ENCODE data around the gene ATG10. TPM values are rescaled to one million over a fixed set of nuclear protein-coding genes. Genes with fewer than 3 reads are reported as not detected.

ATG10 gene
- total RNA-seq, 6 experiments from 2014 or later = 3.7 to 4.8 (median 4.4) TPM

DNA sequence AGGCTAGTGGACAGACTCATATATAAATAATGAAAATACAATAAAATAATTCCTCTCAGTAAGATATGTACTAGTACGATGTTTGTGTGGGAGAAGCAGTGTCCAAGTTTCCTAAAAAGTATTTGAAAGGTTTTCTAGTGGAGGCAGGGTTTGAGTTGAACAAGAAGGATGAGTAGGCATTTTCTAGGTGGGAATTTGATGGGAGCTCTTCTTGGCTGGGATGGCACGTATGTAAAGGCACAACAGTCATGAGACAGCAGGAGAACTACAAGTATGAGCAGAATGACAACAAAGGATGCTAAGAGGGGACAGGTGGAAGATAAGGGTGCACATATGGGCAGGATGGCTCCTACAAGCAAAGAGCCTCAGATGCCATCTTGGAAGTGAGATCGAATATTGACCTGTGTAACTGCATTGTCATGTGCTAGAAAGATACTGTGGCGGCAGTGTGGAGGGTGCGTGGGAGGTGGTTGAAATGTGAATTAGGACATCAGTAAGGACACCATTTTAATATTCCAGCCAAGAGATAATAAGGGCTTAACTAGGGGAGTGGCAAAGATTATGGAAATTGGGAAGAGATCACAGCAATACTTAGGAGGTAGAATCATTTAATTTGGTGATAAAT lies 170.5 kb downstream of the ATG10 start:
- Mint-ChIP-seq H3K9me3 (no peaks in the 10 kb centered on the region; the same call in 1 of the 2 replicates), H3K27me3 (ENCODE audit: insufficient read depth) (no peaks in the 10 kb centered on the region), H3K4me1 (ENCODE audit: low read depth) (no peaks in the 10 kb centered on the region), H3K27ac (no peak overlapping the region), H3K4me3 (no peak overlapping the region), H3K36me3 (ENCODE audit: low read depth) (no peaks in the 10 kb centered on the region)
- TF ChIP-seq, protein P1, sequence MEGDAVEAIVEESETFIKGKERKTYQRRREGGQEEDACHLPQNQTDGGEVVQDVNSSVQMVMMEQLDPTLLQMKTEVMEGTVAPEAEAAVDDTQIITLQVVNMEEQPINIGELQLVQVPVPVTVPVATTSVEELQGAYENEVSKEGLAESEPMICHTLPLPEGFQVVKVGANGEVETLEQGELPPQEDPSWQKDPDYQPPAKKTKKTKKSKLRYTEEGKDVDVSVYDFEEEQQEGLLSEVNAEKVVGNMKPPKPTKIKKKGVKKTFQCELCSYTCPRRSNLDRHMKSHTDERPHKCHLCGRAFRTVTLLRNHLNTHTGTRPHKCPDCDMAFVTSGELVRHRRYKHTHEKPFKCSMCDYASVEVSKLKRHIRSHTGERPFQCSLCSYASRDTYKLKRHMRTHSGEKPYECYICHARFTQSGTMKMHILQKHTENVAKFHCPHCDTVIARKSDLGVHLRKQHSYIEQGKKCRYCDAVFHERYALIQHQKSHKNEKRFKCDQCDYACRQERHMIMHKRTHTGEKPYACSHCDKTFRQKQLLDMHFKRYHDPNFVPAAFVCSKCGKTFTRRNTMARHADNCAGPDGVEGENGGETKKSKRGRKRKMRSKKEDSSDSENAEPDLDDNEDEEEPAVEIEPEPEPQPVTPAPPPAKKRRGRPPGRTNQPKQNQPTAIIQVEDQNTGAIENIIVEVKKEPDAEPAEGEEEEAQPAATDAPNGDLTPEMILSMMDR (IDR thresholded peaks at IDR 0.05) = no peak
- DNase-seq = no peak

DNA sequence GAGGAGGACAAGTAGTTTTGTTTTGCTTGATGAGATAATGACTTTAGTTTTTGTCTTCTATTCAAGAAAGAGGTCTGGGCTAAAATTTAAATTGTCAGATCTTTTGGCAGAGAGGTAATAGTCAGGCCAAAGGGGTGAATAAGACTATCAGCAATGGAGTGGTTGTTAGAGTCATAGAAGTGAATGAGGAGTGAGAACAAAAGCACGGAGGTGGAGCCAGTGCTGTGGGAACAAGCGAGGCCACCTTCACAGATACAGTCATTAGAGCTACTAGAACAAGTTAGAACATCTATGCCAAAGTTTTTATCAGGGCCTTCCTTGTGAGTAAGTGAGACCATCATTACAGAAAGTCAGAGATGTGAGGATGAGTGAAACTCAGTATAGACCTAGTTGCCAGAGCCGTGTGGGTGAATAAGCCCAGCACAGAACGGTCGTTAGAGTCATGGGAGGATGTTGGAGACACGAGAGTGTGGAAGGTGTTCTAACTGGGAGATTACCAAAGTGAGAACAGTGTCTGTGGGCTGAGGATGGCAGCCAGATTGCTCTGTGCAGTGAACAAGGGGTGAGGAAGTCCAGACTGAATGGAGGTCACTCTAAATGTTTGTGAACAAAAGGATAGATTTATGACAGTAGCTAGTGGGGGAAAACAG lies 171.2 kb downstream of the ATG10 start:
- H3K9me3 Mint-ChIP-seq = no peaks in the 10 kb centered on the region; the same call in 1 of the 2 replicates
- H3K4me1 Mint-ChIP-seq (ENCODE audit: low read depth) = peaks cover under 1% of the 10 kb centered on the region
- DNase-seq = no peak
- TF ChIP-seq, protein P1 (IDR thresholded peaks at IDR 0.05) = no peak
- no peaks in the 10 kb centered on the region for H3K27me3 Mint-ChIP-seq (ENCODE audit: insufficient read depth)
- H3K27ac Mint-ChIP-seq = no peak overlapping the region
- no peaks in the 10 kb centered on the region for H3K36me3 Mint-ChIP-seq (ENCODE audit: low read depth)
- H3K4me3 Mint-ChIP-seq = no peak overlapping the region

- H3K4me1 Mint-ChIP-seq (ENCODE audit: low read depth) = peaks cover 14% of the 10 kb centered on the region
- DNase-seq = peak; percentile 4
- no peaks in the 10 kb centered on the region for H3K27me3 Mint-ChIP-seq (ENCODE audit: insufficient read depth)
- no peak overlapping the region for H3K4me3 Mint-ChIP-seq
- H3K27ac Mint-ChIP-seq = no peak overlapping the region
- TF ChIP-seq, protein P1 (IDR thresholded peaks at IDR 0.05) = no peak
- H3K9me3 Mint-ChIP-seq = no peaks in the 10 kb centered on the region; the same call in 1 of the 2 replicates
- H3K36me3 Mint-ChIP-seq (ENCODE audit: low read depth) = no peaks in the 10 kb centered on the region
These were observed 176.2 kb downstream of the ATG10 start for GRCh38 chr5:82147860-82148573.

DNA sequence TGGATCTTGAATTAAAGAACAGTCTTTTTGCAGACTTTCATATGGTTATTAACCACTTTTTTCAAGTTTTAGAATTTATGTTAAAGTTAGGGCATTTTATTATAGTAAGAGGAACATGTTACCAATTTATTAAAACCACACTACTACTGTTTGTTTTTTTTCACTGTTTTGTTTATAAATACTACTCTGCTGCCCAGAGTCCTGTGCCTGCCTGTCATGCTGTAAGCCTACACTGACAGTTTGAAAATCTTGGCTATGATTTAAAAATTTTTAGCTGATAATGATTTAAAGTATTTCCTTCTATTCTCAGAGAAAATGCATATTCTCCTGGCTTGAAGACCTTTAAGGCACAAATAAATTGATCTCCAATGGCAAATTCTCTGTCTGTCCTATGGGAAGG lies 177.6 kb downstream of the ATG10 start:
- Mint-ChIP-seq H3K9me3 (no peaks in the 10 kb centered on the region), H3K36me3 (ENCODE audit: low read depth) (no peaks in the 10 kb centered on the region)
- TF ChIP-seq, protein P1 (IDR thresholded peaks at IDR 0.05) = no peak

DNA sequence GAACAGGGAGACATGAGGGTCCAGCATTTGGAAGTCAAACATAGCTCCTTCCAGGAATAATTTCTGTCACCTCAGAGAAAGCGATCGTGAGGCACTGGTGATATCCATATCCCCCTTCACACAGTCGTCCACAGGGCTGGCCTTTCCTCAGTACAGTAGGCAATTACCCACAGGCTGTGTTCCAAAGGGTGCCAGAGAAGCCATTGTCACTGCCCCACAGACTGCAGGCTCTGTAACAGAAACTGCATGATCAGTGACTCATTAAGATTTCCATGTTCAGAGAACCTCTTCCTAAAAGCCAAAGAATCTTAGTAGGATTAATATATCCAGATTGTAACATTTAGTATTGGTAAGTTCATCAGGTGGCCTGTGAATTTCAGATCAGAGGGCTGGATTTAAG lies 178.7 kb downstream of the ATG10 start:
- Mint-ChIP-seq H3K36me3 (ENCODE audit: low read depth) (no peaks in the 10 kb centered on the region), H3K4me3 (no peak overlapping the region), H3K9me3 (no peaks in the 10 kb centered on the region), H3K27ac (no peak overlapping the region), H3K4me1 (ENCODE audit: low read depth) (peaks cover 14% of the 10 kb centered on the region), H3K27me3 (ENCODE audit: insufficient read depth) (no peaks in the 10 kb centered on the region)
- DNase-seq = no peak
- TF ChIP-seq, protein P1 (IDR thresholded peaks at IDR 0.05) = no peak

More for the DNA sequence above, 177.6 kb downstream of the ATG10 start:
- no peak overlapping the region for H3K4me3 Mint-ChIP-seq
- no peak overlapping the region for H3K27ac Mint-ChIP-seq
- no peaks in the 10 kb centered on the region for H3K27me3 Mint-ChIP-seq (ENCODE audit: insufficient read depth)
- no peak for DNase-seq
- H3K4me1 Mint-ChIP-seq (ENCODE audit: low read depth) = peaks cover 14% of the 10 kb centered on the region
